Naive thymus-derived CD4-positive, alpha-beta T cell (primary cell): ENCODE measurements around the gene HOXC5. TPM values are rescaled to one million over a fixed set of nuclear protein-coding genes. Genes with fewer than 3 reads are reported as not detected.

Experiments
- ATAC-seq: fragments of 150-1000 bp; cut with Tn5 transposase; 2 replicates; pipeline ENCODE4 v1.10.0; 2021; ENCODE audit warnings: mild to moderate bottlenecking, moderate library complexity
- CTCF ChIA-PET: fragments of 350-600 bp; sonication (Branson Sonifier 250); formaldehyde crosslinking; loops from one replicate; lab custom pipeline; 2021; ENCODE audit warnings: antibody characterized with exemption; lab: Charles Lee
- POLR2A ChIA-PET: fragments of 350-600 bp; sonication (Branson Sonifier 250); formaldehyde crosslinking; loops from one replicate; lab custom pipeline; 2021; ENCODE audit warnings: antibody characterized with exemption, inconsistent platforms; lab: Charles Lee
- DNase-seq, 9 donors: peaks; one replicate each; pipeline versions ENCODE4 v3.0.0 to v3.0.0-alpha.2; 2020 to 2022; ENCODE audit warnings: mixed read lengths in 1 of 9
- H3K27ac ChIP-seq: one replicate; pipeline ENCODE4 v1.7.0; 2013; ENCODE audit warnings: mild to moderate bottlenecking, low read depth, low read length, moderate library complexity
- H3K27me3 ChIP-seq, 2 donors: one replicate each; pipeline ENCODE4 v1.7.0; 2013; ENCODE audit warnings: low read length in 2 of 2, mild to moderate bottlenecking in 2 of 2, moderate library complexity in 2 of 2; ENCODE audit not compliant: control insufficient read depth in 2 of 2, insufficient read depth in 2 of 2
- H3K36me3 ChIP-seq, 3 experiments: 1 replicate in 2 of 3; 2 replicates in 1 of 3; pipeline ENCODE4 v1.7.0; 2013; ENCODE audit warnings: low read length in 3 of 3, mild to moderate bottlenecking in 3 of 3, moderate library complexity in 1 of 3; ENCODE audit not compliant: insufficient read depth in 3 of 3, control insufficient read depth in 2 of 3
- H3K4me1 ChIP-seq, 2 donors: one replicate each; pipeline ENCODE4 v1.7.0; 2013; ENCODE audit warnings: low read length in 2 of 2, mild to moderate bottlenecking in 2 of 2, moderate library complexity in 1 of 2; ENCODE audit not compliant: control insufficient read depth in 2 of 2, insufficient read depth in 2 of 2
- H3K4me3 ChIP-seq: 2 replicates; pipeline ENCODE4 v1.7.0; 2013; ENCODE audit warnings: mild to moderate bottlenecking, low read length
- H3K9me3 ChIP-seq, 3 experiments: 1 replicate in 2 of 3; 2 replicates in 1 of 3; pipeline ENCODE4 v1.7.0; 2013; ENCODE audit warnings: low read length in 3 of 3; ENCODE audit not compliant: control insufficient read depth in 2 of 3
- H3K27ac Mint-ChIP-seq, 9 donors: one replicate each; pipeline ENCODE4 v1.8.0; 2020 to 2022; ENCODE audit warnings: mixed read lengths in 9 of 9, mild to moderate bottlenecking in 8 of 9, moderate library complexity in 5 of 9, inconsistent platforms in 2 of 9
- H3K27me3 Mint-ChIP-seq, 5 donors: one replicate each; pipeline ENCODE4 v1.8.0; 2021 to 2022; ENCODE audit warnings: mixed read lengths in 5 of 5, mild to moderate bottlenecking in 1 of 5
- H3K36me3 Mint-ChIP-seq, 5 donors: one replicate each; pipeline ENCODE4 v1.8.0; 2020 to 2022; ENCODE audit warnings: mixed read lengths in 5 of 5, mild to moderate bottlenecking in 3 of 5, inconsistent platforms in 1 of 5
- H3K4me1 Mint-ChIP-seq, 7 donors: one replicate each; pipeline ENCODE4 v1.8.0; 2020 to 2022; ENCODE audit warnings: mixed read lengths in 7 of 7, mild to moderate bottlenecking in 3 of 7, inconsistent platforms in 1 of 7
- H3K4me3 Mint-ChIP-seq, 10 donors: one replicate each; pipeline ENCODE4 v1.8.0; 2020 to 2022; ENCODE audit warnings: mild to moderate bottlenecking in 10 of 10, mixed read lengths in 10 of 10, moderate library complexity in 6 of 10, inconsistent platforms in 2 of 10
- H3K9me3 Mint-ChIP-seq, 11 donors: one replicate each; pipeline ENCODE4 v1.8.0; 2020 to 2022; ENCODE audit warnings: mixed read lengths in 11 of 11, mild to moderate bottlenecking in 4 of 11, inconsistent platforms in 1 of 11, moderate library complexity in 1 of 11
- intact Hi-C, 2 donors: fragments of 100-400 bp; cut with micrococcal nuclease; formaldehyde crosslinking; loops; one replicate each; pipeline ENCODE4 v1.15.1; 2023
- polyA plus RNA-seq, 2 donors: library from polyadenylated mRNA; unstranded; fragments of 300-500 nt; fragmentation: Illumina TruSeq; gene quantifications; one replicate each; pipeline ENCODE4 v1.2.3, GENCODE V29; 2021
- total RNA-seq, 6 experiments: library from RNA in 5 of 6; stranded (reverse) in 5 of 6; gene quantifications; 1 replicate in 5 of 6; 2 replicates in 1 of 6; pipeline ENCODE4 v1.2.3 and lab custom pipeline; 2021 to 2026

The HOXC5 gene
- total and polyA plus RNA-seq, 7 experiments from 2014 or later = not detected

DNA sequence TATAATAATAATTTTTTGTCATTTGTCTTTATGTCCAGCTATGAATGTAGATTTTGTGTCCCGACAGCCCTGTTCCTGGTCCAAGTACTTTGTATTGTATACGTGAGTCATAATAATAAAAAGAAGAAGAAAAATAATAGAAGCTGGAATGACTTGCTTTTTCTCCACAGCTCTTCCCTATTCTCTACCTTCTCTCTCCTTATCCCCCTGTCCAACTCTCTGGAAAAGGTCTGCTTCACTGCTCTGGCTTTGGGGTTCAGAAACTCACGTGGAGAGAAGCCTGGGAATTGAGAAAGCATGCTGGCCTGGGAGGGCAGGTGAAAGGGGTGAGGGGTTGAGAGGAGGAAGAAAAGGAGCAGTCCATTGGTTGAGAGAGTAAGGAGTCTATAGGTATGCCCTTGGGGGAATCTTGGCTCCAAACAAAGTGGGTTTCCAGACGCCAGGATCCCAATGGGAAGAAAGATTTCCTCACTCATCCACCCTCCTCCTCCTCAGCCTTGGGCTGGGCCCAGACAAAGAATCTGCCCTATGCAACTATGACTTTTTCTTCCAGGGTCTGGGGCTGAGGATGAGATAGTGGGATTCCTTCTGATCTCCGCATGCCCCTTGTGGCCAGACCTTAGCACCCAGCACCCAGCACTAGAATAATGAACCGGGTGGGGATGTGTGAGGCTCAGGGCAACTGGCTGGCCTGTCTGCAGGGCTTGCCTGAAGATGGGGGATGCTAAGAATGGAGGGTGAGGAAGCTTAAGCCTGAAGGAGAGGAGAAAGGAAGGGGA is 20.0 kb upstream of the HOXC5 start:
- Mint-ChIP-seq H3K9me3 (peaks cover 0 to 1% (median 0%) of the 10 kb centered on the region in 11 donors), H3K27me3 (peaks cover 82 to 97% (median 88%) of the 10 kb centered on the region in 5 donors), H3K4me3 (no peak overlapping the region), H3K36me3 (no peaks in the 10 kb centered on the region), H3K4me1 (peaks cover 15 to 54% (median 30%) of the 10 kb centered on the region in 7 donors), H3K27ac (peak overlapping the region in 1 of 9 donors; percentile 53)
- POLR2A ChIA-PET = interaction anchor here (0.8 kb wide), 1 partner anchor 211 kb away, joined by 3 read pairs; no protein-coding TSS in a partner anchor
- ATAC-seq (no peak), DNase-seq (no peak)
- Histone ChIP-seq H3K36me3 (no peaks in the 10 kb centered on the region), H3K27ac (no peak overlapping the region), H3K4me3 (no peak overlapping the region), H3K27me3 (peaks cover 31 to 69% of the 10 kb centered on the region in 2 donors), H3K9me3 (no peaks in the 10 kb centered on the region), H3K4me1 (peaks cover 13 to 20% of the 10 kb centered on the region in 2 donors)
- CTCF ChIA-PET = interaction anchor here (1.1 to 1.3 kb wide), 2 partner anchors 179 to 203 kb away, joined by 3 to 4 read pairs; no protein-coding TSS in a partner anchor
- intact Hi-C loops = no loop called here

DNA sequence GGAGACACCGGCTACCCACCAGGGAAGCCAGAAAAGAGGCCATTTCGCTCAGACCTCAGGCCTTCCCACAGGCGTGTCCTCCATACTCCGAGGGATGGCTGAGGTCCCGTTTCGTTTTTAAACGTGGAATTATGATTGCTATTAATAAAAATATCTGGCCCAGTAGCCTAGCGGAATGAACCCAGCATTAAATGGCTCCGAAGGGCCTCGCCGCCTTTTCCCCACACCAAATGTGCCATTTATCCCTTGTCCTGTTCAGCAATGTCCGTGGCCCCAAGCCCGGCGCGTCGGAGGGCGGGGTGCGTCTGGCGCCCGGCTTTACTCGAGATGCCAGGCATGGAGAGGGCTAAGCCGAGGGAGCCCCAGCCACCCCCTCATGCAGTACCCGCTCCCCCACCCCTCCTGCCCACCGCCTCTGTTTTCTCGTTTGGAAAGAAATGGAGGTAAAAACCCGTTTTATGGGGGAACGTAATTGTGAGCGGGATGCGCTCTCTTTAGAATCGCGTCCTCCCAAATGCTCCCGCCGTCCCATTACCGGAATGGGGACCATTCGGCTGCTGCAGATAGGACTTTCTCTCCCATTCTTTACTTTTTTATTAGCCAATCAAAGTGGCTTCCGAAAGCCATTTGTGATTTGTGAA is 18.4 kb upstream of the HOXC5 start:
- Histone ChIP-seq H3K4me1 (peaks cover 10 to 23% of the 10 kb centered on the region in 2 donors), H3K36me3 (no peaks in the 10 kb centered on the region), H3K9me3 (no peaks in the 10 kb centered on the region), H3K27ac (no peak overlapping the region), H3K4me3 (no peak overlapping the region), H3K27me3 (peaks cover 28 to 67% of the 10 kb centered on the region in 2 donors)
- H3K27ac Mint-ChIP-seq = peak overlapping the region in 3 of 9 donors; percentile 5 to 68 (median 54)
- H3K4me3 Mint-ChIP-seq = peak overlapping the region in 7 of 10 donors; percentile 6 to 45 (median 18)
- no peaks in the 10 kb centered on the region for H3K36me3 Mint-ChIP-seq
- H3K27me3 Mint-ChIP-seq = peaks cover 70 to 92% (median 79%) of the 10 kb centered on the region in 5 donors
- ChIA-PET POLR2A (no interaction called here), CTCF (no interaction called here)
- intact Hi-C loops = no loop called here
- ATAC-seq = no peak
- DNase-seq = no peak
- H3K9me3 Mint-ChIP-seq = peaks cover 0 to 1% (median 0%) of the 10 kb centered on the region in 11 donors
- H3K4me1 Mint-ChIP-seq = peaks cover 15 to 48% (median 30%) of the 10 kb centered on the region in 7 donors

DNA sequence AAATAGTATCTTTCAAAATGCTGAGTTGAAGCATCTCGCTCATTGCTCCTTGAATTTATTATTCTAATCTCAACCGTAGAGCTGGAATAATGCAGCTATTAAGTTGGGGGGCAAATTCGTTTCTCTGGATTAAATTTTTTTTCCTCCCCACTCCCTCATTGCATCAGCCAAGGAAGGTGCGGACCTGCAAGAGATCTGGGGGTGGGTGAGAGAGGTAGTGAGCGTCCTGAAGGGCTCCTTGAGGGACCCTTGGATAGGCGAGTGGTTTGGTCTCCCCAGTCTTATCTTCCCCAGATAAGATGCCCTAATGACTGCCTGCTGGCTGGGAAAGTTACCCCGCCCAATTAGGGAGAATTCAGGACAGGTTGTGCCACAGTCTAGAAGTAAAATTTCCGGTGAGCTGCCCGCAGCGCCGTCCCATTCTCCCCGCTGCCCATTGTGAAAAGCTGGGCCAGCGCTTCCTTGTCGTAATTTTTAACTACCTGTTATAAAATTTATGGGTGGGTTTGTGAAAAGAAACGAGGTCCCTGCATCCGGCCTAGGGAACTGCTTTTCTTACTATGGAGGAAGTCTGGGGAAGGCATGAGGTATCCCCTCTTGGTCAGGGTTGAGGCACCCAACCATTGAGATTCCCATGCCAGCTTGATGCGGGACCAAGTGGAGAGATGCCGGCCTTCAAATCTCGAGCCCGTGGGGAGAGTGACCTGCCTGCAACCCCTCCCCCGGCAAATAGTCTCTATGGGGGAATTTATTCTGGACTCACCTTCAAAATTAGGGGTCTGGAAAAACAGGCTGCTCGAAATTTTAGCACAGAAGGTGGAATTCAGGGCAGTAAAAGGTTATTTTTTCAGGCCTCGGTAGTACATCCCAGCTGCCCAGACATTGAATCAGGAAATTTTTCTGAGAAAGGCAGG is 17.6 kb upstream of the HOXC5 start:
- Mint-ChIP-seq H3K9me3 (peaks cover 0 to 4% (median 0%) of the 10 kb centered on the region in 11 donors), H3K27ac (peak overlapping the region in 4 of 9 donors; percentile 5 to 69 (median 61)), H3K27me3 (peaks cover 70 to 92% (median 79%) of the 10 kb centered on the region in 5 donors), H3K4me3 (peak overlapping the region in 6 of 10 donors; percentile 6 to 45 (median 20)), H3K4me1 (peaks cover 15 to 45% (median 25%) of the 10 kb centered on the region in 7 donors), H3K36me3 (no peaks in the 10 kb centered on the region)
- DNase-seq = no peak
- Histone ChIP-seq H3K4me3 (no peak overlapping the region), H3K27ac (no peak overlapping the region), H3K9me3 (no peaks in the 10 kb centered on the region), H3K36me3 (no peaks in the 10 kb centered on the region), H3K27me3 (peaks cover 28 to 64% of the 10 kb centered on the region in 2 donors), H3K4me1 (peaks cover 7 to 22% of the 10 kb centered on the region in 2 donors)
- ChIA-PET POLR2A (interaction anchor here (0.6 to 1.4 kb wide), 2 partner anchors 25 to 271 kb away, joined by 3 to 4 read pairs; no protein-coding TSS in a partner anchor), CTCF (interaction anchor here (0.6 kb wide), 1 partner anchor 503 kb away, joined by 3 read pairs; no protein-coding TSS in a partner anchor)
- intact Hi-C loops = no loop called here
- ATAC-seq = no peak

DNA sequence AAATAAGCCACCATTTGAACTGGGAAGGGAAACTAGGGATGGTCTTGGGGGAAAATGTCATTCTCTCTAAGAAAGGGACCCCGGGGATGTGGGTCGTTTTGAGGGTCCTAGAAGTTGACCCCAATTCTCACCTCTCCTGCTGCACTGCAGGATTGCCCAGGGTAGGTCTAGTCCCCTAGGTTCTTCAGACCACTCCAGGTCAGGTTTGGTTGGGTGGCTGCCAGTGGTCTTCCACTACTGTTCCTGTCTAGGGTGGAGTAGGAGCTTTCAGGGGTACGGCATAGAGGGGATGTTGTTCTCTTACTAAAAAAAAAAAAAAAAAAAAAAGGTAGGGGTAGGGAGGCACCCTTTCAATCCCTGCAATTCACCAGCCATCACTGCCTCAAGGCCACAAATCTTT is 16.8 kb upstream of the HOXC5 start:
- intact Hi-C loops = loop anchor here in 1 of 2 donors (2.0 kb wide), 1 partner anchor 13 kb away; no protein-coding TSS in a partner anchor
- no peak overlapping the region for H3K4me3 ChIP-seq
- H3K9me3 ChIP-seq = no peaks in the 10 kb centered on the region
- Mint-ChIP-seq H3K27ac (no peak overlapping the region), H3K4me1 (peaks cover 12 to 39% (median 23%) of the 10 kb centered on the region in 7 donors), H3K4me3 (peak overlapping the region in 2 of 10 donors; percentile 19 to 23), H3K36me3 (no peaks in the 10 kb centered on the region), H3K27me3 (peaks cover 69 to 92% (median 80%) of the 10 kb centered on the region in 5 donors), H3K9me3 (peaks cover 0 to 4% (median 0%) of the 10 kb centered on the region in 11 donors)
- peaks cover 7 to 18% of the 10 kb centered on the region in 2 donors for H3K4me1 ChIP-seq
- no peaks in the 10 kb centered on the region for H3K36me3 ChIP-seq
- H3K27ac ChIP-seq = no peak overlapping the region
- H3K27me3 ChIP-seq = peaks cover 21 to 60% of the 10 kb centered on the region in 2 donors
- ChIA-PET POLR2A (interaction anchor here (0.7 to 1.4 kb wide), 2 partner anchors 25 to 172 kb away, joined by 3 to 4 read pairs; no protein-coding TSS in a partner anchor), CTCF (interaction anchor here (0.6 kb wide), 1 partner anchor 502 kb away, joined by 3 read pairs; no protein-coding TSS in a partner anchor)
- no peak for ATAC-seq
- DNase-seq = no peak

DNA sequence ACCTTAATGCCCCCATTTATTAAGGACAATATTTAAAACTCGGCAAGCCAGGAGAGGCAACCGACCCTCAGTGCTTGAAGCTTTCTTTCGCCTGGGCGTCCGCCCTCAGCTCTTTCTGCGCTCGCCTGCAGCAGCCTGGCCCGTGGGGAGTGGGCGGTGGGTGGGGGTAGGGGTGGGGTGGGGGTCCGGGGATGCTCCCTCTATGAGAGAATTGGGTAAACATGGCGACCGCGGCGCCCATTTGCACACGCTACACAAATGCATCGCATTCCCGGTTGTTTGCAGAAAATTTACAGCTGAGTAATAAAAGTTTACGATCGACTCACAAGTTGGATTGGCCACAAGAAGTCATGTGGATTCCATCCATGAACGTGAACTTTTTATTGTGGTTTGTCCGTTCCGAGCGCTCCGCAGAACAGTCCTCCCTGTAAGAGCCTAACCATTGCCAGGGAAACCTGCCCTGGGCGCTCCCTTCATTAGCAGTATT is 16.3 kb upstream of the HOXC5 start:
- ChIA-PET POLR2A (interaction anchor here (0.7 to 1.4 kb wide), 3 partner anchors 9 to 171 kb away, joined by 3 to 6 read pairs (median 4); no protein-coding TSS in a partner anchor), CTCF (interaction anchor here (0.8 to 1.8 kb wide), 4 partner anchors 10 to 184 kb away, joined by 3 to 8 read pairs (median 4); partner anchors contain the start of gene HOXC5)
- intact Hi-C loops = loop anchor here in 1 of 2 donors (2.0 kb wide), 1 partner anchor 14 kb away; no protein-coding TSS in a partner anchor
- no peak overlapping the region for H3K4me3 ChIP-seq
- DNase-seq (no peak), ATAC-seq (no peak)
- H3K27ac ChIP-seq = no peak overlapping the region
- Mint-ChIP-seq H3K27ac (no peak overlapping the region), H3K4me1 (peaks cover 8 to 35% (median 18%) of the 10 kb centered on the region in 7 donors), H3K4me3 (peak overlapping the region in 2 of 10 donors; percentile 23 to 53), H3K36me3 (no peaks in the 10 kb centered on the region), H3K27me3 (peaks cover 69 to 92% (median 80%) of the 10 kb centered on the region in 5 donors), H3K9me3 (peaks cover 0 to 4% (median 0%) of the 10 kb centered on the region in 11 donors)
- H3K4me1 ChIP-seq = peaks cover 7 to 15% of the 10 kb centered on the region in 2 donors
- peaks cover 16 to 56% of the 10 kb centered on the region in 2 donors for H3K27me3 ChIP-seq
- H3K9me3 ChIP-seq = no peaks in the 10 kb centered on the region
- no peaks in the 10 kb centered on the region for H3K36me3 ChIP-seq
